PC-9 (cell line): ENCODE results near the gene ERG. TPM values are rescaled to one million over a fixed set of nuclear protein-coding genes. Genes with fewer than 3 reads are reported as not detected.

Source experiments
- BruUV-seq: library from RNA; stranded (reverse); fragments of 400-500 nt; replicated peaks from 2 replicates; lab custom pipeline; 2021; lab: Mats Ljungman, UMichigan
- CTCF ChIA-PET: fragments of 300-600 bp; sonication (Branson Sonifier 250); formaldehyde crosslinking; loops from one replicate; lab custom pipeline; 2022; ENCODE audit warnings: antibody characterized with exemption; lab: Charles Lee
- POLR2A ChIA-PET: fragments of 300-600 bp; sonication (Branson Sonifier 250); formaldehyde crosslinking; loops from one replicate; lab custom pipeline; 2022; ENCODE audit warnings: antibody characterized with exemption; ENCODE audit not compliant: unreplicated experiment; lab: Charles Lee
- DNase-seq, 2 experiments: peaks; one replicate each; pipeline versions ENCODE4 v3.0.0 to v3.0.0-alpha.2; 2015 to 2022; ENCODE audit warnings: mixed read lengths in 1 of 2
- H2AFZ ChIP-seq: fragments of 200-600 bp; sonication (generic); 2 replicates; pipeline ENCODE4 v1.8.1; 2017; ENCODE audit warnings: antibody characterized with exemption
- H3F3A ChIP-seq: fragments of 200-600 bp; sonication (generic); 2 replicates; pipeline ENCODE4 v1.8.1; 2017; ENCODE audit warnings: antibody characterized with exemption, mild to moderate bottlenecking, low read depth; ENCODE audit not compliant: insufficient read depth
- H3K27ac ChIP-seq: fragments of 200-600 bp; sonication (generic); 2 replicates; pipeline ENCODE4 v1.6.1; 2016; ENCODE audit warnings: mixed run types
- H3K27me3 ChIP-seq: fragments of 200-600 bp; sonication (generic); 2 replicates; pipeline ENCODE4 v1.6.1; 2016; ENCODE audit warnings: low read depth, mixed run types; ENCODE audit not compliant: insufficient read depth
- H3K36me3 ChIP-seq: fragments of 200-600 bp; sonication (generic); 2 replicates; pipeline ENCODE4 v1.6.1; 2016; ENCODE audit warnings: low read depth, mixed run types
- H3K4me1 ChIP-seq: fragments of 200-600 bp; sonication (generic); replicated peaks from 2 replicates; pipeline ENCODE4 v1.6.1; 2016; ENCODE audit warnings: mixed run types; ENCODE audit not compliant: insufficient read depth
- H3K4me2 ChIP-seq: fragments of 200-600 bp; sonication (generic); 2 replicates; pipeline ENCODE4 v1.6.1; 2017; ENCODE audit warnings: mixed run types
- H3K4me3 ChIP-seq: fragments of 200-600 bp; sonication (generic); 2 replicates; pipeline ENCODE4 v1.6.1; 2016; ENCODE audit warnings: mixed run types
- H3K79me2 ChIP-seq: fragments of 200-600 bp; sonication (generic); 2 replicates; pipeline ENCODE4 v1.6.1; 2017; ENCODE audit warnings: low read depth, mixed run types
- H3K9me2 ChIP-seq: fragments of 200-600 bp; sonication (generic); 2 replicates; pipeline ENCODE4 v1.8.1; 2017; ENCODE audit warnings: mild to moderate bottlenecking; ENCODE audit not compliant: insufficient read depth
- H3K9me3 ChIP-seq: fragments of 200-600 bp; sonication (generic); 2 replicates; pipeline ENCODE4 v1.8.1; 2016; ENCODE audit warnings: low read depth; ENCODE audit not compliant: insufficient read depth
- H4K20me1 ChIP-seq: fragments of 200-600 bp; sonication (generic); 2 replicates; pipeline ENCODE4 v1.8.1; 2017; ENCODE audit not compliant: insufficient read depth
- EZH2 ChIP-seq: fragments of 200-600 bp; sonication (generic); IDR thresholded peaks from 2 replicates; pipeline ENCODE4 v1.8.0; 2017; ENCODE audit warnings: antibody characterized with exemption, low read depth
- intact Hi-C: fragments of 100-400 bp; cut with micrococcal nuclease; formaldehyde crosslinking; loops from one replicate; pipeline ENCODE4 v1.10.0; 2022; ENCODE audit not compliant: unreplicated experiment
- total RNA-seq: library from RNA; stranded (reverse); gene quantifications from 2 replicates; pipeline ENCODE4 v1.2.3, GENCODE V29; 2021
- TF ChIP-seq, protein P1 (sequence below): fragments of 200-600 bp; sonication (generic); conservative IDR thresholded peaks from 2 replicates; pipeline ENCODE4 v1.6.1; 2017; ENCODE audit warnings: mixed run types, antibody characterized with exemption, mild to moderate bottlenecking, moderate library complexity

The ERG gene
- total RNA-seq, 1 experiment from 2014 or later = not detected

DNA sequence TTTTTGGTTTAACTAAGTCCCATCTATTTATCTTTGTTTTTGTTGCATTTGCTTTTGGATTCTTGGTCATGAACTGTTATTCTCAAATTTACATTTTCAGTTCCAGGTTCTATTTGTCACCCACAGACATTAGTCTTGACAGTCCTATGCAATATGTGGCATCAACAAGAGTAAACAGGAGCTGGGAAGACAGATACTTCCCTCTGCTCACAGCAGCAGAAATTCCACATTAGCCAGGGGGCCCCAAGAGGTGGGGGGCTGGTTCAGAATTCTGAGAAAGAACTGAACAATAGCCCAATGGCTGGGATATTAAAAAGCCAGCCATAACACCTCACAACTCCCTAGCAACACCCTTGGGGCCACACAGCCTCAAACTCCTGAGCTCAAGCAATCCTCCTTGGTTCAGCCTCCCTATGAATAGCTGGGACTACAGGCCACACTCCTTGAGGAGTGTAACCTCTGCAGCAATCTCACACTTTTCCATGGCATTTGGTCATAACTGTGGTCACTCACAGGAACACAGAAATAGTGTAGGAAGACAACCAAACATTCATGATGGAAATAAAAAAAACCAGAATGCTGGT is 67.8 kb downstream of the ERG start:
- no TSS peak for BruUV-seq
- Histone ChIP-seq H3K27ac (no peak overlapping the region), H2AFZ (no peak overlapping the region), H3K9me3 (no peaks in the 10 kb centered on the region), H3K4me3 (no peak overlapping the region), H3K4me1 (no peaks in the 10 kb centered on the region), H3K79me2 (no peaks in the 10 kb centered on the region), H3F3A (no peaks in the 10 kb centered on the region), H3K9me2 (no peaks in the 10 kb centered on the region), H4K20me1 (no peaks in the 10 kb centered on the region), H3K27me3 (peaks cover 16% of the 10 kb centered on the region), H3K4me2 (no peak overlapping the region), H3K36me3 (no peaks in the 10 kb centered on the region)
- no peak for DNase-seq
- ChIA-PET POLR2A (no interaction called here), CTCF (no interaction called here)
- intact Hi-C loops = no loop called here
- TF ChIP-seq EZH2 = no peak
- TF ChIP-seq, protein P1, sequence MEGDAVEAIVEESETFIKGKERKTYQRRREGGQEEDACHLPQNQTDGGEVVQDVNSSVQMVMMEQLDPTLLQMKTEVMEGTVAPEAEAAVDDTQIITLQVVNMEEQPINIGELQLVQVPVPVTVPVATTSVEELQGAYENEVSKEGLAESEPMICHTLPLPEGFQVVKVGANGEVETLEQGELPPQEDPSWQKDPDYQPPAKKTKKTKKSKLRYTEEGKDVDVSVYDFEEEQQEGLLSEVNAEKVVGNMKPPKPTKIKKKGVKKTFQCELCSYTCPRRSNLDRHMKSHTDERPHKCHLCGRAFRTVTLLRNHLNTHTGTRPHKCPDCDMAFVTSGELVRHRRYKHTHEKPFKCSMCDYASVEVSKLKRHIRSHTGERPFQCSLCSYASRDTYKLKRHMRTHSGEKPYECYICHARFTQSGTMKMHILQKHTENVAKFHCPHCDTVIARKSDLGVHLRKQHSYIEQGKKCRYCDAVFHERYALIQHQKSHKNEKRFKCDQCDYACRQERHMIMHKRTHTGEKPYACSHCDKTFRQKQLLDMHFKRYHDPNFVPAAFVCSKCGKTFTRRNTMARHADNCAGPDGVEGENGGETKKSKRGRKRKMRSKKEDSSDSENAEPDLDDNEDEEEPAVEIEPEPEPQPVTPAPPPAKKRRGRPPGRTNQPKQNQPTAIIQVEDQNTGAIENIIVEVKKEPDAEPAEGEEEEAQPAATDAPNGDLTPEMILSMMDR = no peak

DNA sequence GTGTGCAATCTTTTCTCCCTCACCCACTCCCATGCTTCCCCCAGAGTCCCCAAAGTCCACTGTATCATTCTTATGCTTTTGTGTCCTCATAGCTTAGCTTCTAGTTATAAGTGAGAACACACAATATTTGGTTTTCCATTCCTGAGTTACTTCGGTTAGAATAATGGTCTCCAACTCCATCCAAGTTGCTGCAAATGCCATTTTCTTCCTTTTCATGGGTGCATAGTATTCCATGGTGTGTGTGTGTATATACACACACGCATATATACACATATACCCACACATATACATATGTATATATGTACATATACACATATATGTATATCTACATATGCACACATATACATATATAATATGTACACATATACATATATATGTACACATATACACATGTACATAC is 69.3 kb downstream of the ERG start:
- Histone ChIP-seq H3K4me1 (no peaks in the 10 kb centered on the region), H3K9me3 (no peaks in the 10 kb centered on the region), H3K79me2 (no peaks in the 10 kb centered on the region), H2AFZ (no peak overlapping the region), H3F3A (no peaks in the 10 kb centered on the region), H3K27ac (no peak overlapping the region), H3K4me2 (no peak overlapping the region), H3K36me3 (no peaks in the 10 kb centered on the region), H3K9me2 (no peaks in the 10 kb centered on the region), H3K4me3 (no peak overlapping the region), H4K20me1 (no peaks in the 10 kb centered on the region), H3K27me3 (peaks cover 29% of the 10 kb centered on the region)
- ChIA-PET POLR2A (no interaction called here), CTCF (no interaction called here)
- DNase-seq = no peak
- intact Hi-C loops = no loop called here
- BruUV-seq = no TSS peak
- TF ChIP-seq, protein P1 = no peak
- no peak for TF ChIP-seq EZH2

DNA sequence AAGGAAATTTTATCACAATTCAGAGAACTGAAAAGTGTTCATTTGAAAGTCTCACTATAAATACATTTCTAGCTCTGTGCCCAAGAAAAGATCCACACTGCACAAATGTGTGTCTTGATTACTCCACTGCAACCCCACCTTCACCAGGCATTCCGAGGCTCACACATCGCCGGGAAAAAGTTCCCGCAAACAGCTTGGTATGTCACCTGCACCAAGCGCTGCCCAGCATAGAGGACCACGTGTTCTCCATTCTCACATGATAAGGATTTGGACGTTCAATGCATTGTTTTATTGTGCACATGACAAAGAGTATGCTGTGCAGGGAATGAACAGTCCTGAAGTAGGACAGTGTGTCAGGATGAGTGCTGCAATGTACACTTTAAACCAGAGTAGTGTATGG is 70.1 kb downstream of the ERG start:
- Histone ChIP-seq H4K20me1 (no peaks in the 10 kb centered on the region), H3K4me2 (no peak overlapping the region), H3F3A (no peaks in the 10 kb centered on the region), H3K27me3 (peaks cover 34% of the 10 kb centered on the region), H3K36me3 (no peaks in the 10 kb centered on the region), H3K27ac (no peak overlapping the region), H3K9me3 (no peaks in the 10 kb centered on the region), H3K4me3 (no peak overlapping the region), H3K4me1 (no peaks in the 10 kb centered on the region), H3K9me2 (no peaks in the 10 kb centered on the region), H3K79me2 (no peaks in the 10 kb centered on the region), H2AFZ (no peak overlapping the region)
- no peak for DNase-seq
- ChIA-PET CTCF (no interaction called here), POLR2A (no interaction called here)
- TF ChIP-seq EZH2 = no peak
- TF ChIP-seq, protein P1 = no peak
- intact Hi-C loops = no loop called here
- BruUV-seq = no TSS peak
